NT2/D1 (cell line): ENCODE measurements around the gene VSIG1.

Source experiments
- DNase-seq: peaks from one replicate; pipeline ENCODE4 v3.0.0-alpha.2; 2011; ENCODE audit warnings: low read depth, low spot score
- H3K27me3 ChIP-seq: 2 replicates; pipeline ENCODE4 v1.6.0; 2011; ENCODE audit warnings: mild to moderate bottlenecking; ENCODE audit not compliant: insufficient read length, insufficient read depth
- H3K36me3 ChIP-seq: 2 replicates; pipeline ENCODE4 v1.6.1; 2011; ENCODE audit warnings: mild to moderate bottlenecking, low read length, mixed read lengths; ENCODE audit not compliant: insufficient read depth, insufficient read length
- H3K4me1 ChIP-seq: 2 replicates; pipeline ENCODE4 v1.5.1; 2011; ENCODE audit not compliant: insufficient read depth, insufficient read length
- H3K4me3 ChIP-seq: 2 replicates; pipeline ENCODE4 v1.5.1; 2011; ENCODE audit warnings: low read depth; ENCODE audit not compliant: insufficient read length
- H3K9ac ChIP-seq: 2 replicates; pipeline ENCODE4 v1.6.0; 2011; ENCODE audit warnings: low read depth; ENCODE audit not compliant: insufficient read length
- H3K9me3 ChIP-seq: 2 replicates; pipeline ENCODE4 v1.5.1; 2011; ENCODE audit warnings: mild to moderate bottlenecking, low read length; ENCODE audit not compliant: insufficient read depth
- SUZ12 ChIP-seq: IDR thresholded peaks from 2 replicates; pipeline ENCODE4 v1.6.1; 2011; ENCODE audit not compliant: insufficient read length, insufficient read depth; ENCODE audit errors: extremely low read depth
- YY1 ChIP-seq: IDR thresholded peaks from 2 replicates; pipeline ENCODE4 v1.6.1; 2011; ENCODE audit not compliant: insufficient read length, insufficient read depth
- ZNF274 ChIP-seq: IDR thresholded peaks from 2 replicates; pipeline ENCODE4 v1.6.1; 2011; ENCODE audit warnings: mild to moderate bottlenecking, low read depth, low read length

VSIG1 gene

DNA sequence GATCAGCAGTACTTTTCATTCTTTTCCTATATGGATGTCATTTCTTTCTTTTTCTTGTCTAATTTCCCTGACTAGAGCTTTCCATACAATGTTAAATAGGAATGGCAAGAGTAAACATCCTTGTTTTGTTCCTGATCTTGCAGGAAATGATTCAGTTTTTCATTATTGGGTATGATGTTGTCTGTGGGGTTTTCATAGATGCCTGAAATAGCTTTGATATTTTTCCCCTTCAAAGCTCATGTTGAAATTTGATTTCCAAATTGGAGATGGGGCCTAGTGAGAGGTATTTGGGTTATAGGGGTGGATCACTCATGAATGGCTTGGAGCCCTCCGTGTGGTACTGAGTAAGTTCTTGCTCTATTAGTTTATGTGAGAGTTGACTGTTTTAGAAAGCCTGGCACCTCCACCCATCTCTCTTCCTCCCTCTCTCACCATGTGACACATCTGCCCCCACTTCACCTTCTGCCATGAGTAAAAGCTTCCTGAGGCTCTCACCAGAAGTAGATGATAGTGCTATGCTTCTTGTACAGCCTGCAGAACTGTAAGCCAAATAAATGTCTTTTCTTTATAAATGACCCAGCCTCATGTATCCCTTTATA is 22.3 kb upstream of the VSIG1 start:
- Histone ChIP-seq H3K27me3 (no peaks in the 10 kb centered on the region), H3K9me3 (no peaks in the 10 kb centered on the region), H3K36me3 (no peaks in the 10 kb centered on the region), H3K9ac (no peak overlapping the region), H3K4me3 (no peak overlapping the region), H3K4me1 (peaks cover 5% of the 10 kb centered on the region)
- no peak for TF ChIP-seq YY1
- no peak for TF ChIP-seq SUZ12
- no peak for TF ChIP-seq ZNF274
- DNase-seq, result no peak

DNA sequence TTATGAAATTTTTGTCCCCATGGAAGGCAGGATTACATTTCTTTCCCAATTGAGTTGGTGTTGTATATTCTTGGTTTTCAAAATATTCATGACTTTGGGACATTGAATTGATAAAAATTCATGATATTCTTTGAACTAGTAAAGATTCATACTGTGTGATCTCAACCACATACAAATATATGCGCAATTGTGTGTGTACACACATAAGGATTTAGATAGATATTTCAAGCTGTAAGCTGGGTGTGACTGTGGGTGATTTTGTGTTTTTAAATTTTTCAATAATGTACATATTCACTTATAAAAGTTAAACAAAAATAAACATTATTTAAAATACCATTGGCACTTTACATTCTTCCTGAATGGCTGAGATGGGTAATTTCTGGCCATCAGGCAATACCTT is 19.5 kb upstream of the VSIG1 start:
- no peak overlapping the region for H3K9ac ChIP-seq

GRCh38 chrX:108025954-108026600 is 18.8 kb upstream of the VSIG1 start:
- Histone ChIP-seq H3K4me1 (no peaks in the 10 kb centered on the region), H3K27me3 (no peaks in the 10 kb centered on the region), H3K9me3 (no peaks in the 10 kb centered on the region), H3K4me3 (no peak overlapping the region), H3K9ac (no peak overlapping the region), H3K36me3 (no peaks in the 10 kb centered on the region)
- DNase-seq, result no peak
- TF ChIP-seq ZNF274 (no peak), SUZ12 (no peak), YY1 (no peak)

More for the DNA sequence above, 19.5 kb upstream of the VSIG1 start:
- no peaks in the 10 kb centered on the region for H3K27me3 ChIP-seq
- no peaks in the 10 kb centered on the region for H3K36me3 ChIP-seq
- H3K4me1 ChIP-seq, result no peaks in the 10 kb centered on the region
- no peak for DNase-seq
- no peaks in the 10 kb centered on the region for H3K9me3 ChIP-seq
- H3K4me3 ChIP-seq, result no peak overlapping the region
- no peak for TF ChIP-seq SUZ12
- TF ChIP-seq YY1, result no peak
- TF ChIP-seq ZNF274, result no peak

GRCh38 chrX:108028854-108029253 is 16.0 kb upstream of the VSIG1 start:
- no peak for TF ChIP-seq YY1
- TF ChIP-seq ZNF274, result no peak
- no peak for TF ChIP-seq SUZ12
- Histone ChIP-seq H3K9ac (no peak overlapping the region), H3K4me1 (no peaks in the 10 kb centered on the region), H3K9me3 (no peaks in the 10 kb centered on the region), H3K4me3 (no peak overlapping the region), H3K36me3 (no peaks in the 10 kb centered on the region), H3K27me3 (no peaks in the 10 kb centered on the region)
- DNase-seq, result no peak

DNA sequence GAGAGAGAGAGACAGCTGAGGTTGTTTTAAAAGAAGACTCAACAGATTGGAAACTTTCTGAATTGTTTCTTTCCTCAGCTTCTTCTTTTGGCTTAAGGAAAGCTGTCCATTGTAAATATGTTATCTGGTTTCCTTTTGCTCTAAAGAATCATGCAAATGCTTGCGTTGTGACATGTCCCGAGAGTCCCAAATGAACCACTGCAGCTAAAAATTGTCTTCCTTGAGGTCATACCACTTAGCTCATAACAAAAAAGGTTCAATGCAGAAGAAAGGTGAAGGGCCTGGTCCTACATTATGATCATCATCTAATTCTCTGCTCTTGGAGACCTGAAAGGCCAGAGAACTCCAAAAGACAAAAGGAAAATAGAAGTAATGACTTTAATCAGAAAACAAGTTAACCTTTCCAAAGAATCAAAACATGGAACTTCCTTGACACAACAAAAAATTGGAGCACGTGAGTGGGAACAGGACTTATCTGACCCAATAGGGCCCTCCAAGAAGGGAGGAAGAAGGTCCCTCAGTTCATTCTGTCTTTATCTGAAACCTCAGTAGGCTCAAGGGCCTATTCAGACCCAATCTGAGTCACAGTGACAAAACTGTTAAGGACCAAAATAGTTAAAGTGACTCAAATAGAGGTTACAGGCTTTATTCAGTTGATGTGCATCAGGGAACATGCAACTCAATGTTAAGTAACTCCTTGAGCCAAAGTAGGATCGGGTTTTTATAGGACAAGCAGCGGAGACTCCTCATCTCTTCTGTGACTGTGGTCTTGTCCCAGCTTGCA is 14.7 kb upstream of the VSIG1 start:
- no peak for DNase-seq
- H3K4me3 ChIP-seq, result no peak overlapping the region
- no peaks in the 10 kb centered on the region for H3K9me3 ChIP-seq
- no peaks in the 10 kb centered on the region for H3K27me3 ChIP-seq
- no peaks in the 10 kb centered on the region for H3K36me3 ChIP-seq
- no peaks in the 10 kb centered on the region for H3K4me1 ChIP-seq
- no peak overlapping the region for H3K9ac ChIP-seq
- TF ChIP-seq ZNF274 (no peak), SUZ12 (no peak), YY1 (no peak)

DNA sequence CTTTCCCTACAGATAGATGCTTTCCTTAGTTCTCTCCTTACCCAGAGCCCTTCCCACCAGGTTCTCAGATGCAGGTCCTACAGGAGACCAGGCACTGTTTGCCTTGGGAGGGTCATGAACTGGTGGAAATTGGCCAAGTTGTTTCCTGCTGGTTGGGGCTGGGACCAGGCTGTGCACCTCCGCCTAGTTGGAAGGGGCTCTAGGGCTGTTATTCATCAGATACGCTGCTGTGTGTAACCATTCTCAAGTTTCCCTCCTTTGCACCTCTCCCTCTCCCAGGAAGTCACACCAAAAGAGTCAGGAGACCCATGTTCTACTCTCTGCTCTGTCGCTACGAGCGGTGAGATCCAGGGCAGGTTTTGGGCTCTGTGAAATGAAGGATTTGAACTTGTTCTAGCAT is 11.9 kb upstream of the VSIG1 start:
- no peak overlapping the region for H3K9ac ChIP-seq
- H3K9me3 ChIP-seq, result no peaks in the 10 kb centered on the region
- H3K4me1 ChIP-seq, result no peaks in the 10 kb centered on the region
- no peak overlapping the region for H3K4me3 ChIP-seq
- DNase-seq, result no peak
- no peaks in the 10 kb centered on the region for H3K27me3 ChIP-seq
- TF ChIP-seq SUZ12 (no peak), ZNF274 (no peak), YY1 (no peak)
- H3K36me3 ChIP-seq, result no peaks in the 10 kb centered on the region

DNA sequence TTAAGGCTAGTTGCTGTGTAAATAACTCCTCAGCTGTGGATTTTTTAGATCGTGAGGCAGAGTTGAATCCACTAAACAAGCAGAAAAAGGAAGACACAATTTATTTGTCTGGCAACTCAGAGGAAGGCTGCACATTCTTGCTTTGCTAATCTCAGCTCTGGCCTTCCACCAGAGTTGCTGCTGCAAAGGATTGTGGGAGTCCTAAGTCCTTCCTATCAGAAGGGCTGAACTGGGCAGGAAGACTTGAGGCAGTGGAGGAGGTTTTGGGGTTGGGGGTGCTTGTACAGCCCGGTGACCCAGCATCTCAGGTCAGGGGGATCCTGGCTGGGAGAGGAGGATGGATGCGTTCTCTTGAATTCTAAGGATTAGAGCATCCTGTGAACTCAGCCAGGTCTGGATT is 11.0 kb upstream of the VSIG1 start:
- no peak overlapping the region for H3K9ac ChIP-seq
- H3K4me1 ChIP-seq, result no peaks in the 10 kb centered on the region
- no peak for DNase-seq

More for the DNA sequence above, 11.0 kb upstream of the VSIG1 start:
- Histone ChIP-seq H3K4me3 (no peak overlapping the region), H3K36me3 (no peaks in the 10 kb centered on the region), H3K9me3 (no peaks in the 10 kb centered on the region), H3K27me3 (no peaks in the 10 kb centered on the region)
- no peak for TF ChIP-seq SUZ12
- TF ChIP-seq ZNF274, result no peak
- no peak for TF ChIP-seq YY1
